WTC11 (cell line): Measurements from ENCODE around the gene EFHD2.

Experiments
- ATF3 ChIP-seq: sonication (generic); formaldehyde crosslinking; conservative IDR thresholded peaks from 2 replicates; pipeline ENCODE4 v1.8.1; 2022; ENCODE audit warnings: mild to moderate bottlenecking, missing genetic modification reagents
- CTCF ChIP-seq: fragments of 200-600 bp; IDR thresholded peaks from 2 replicates; pipeline ENCODE4 v1.8.0; 2022; ENCODE audit warnings: antibody characterized with exemption
- FOXP1 ChIP-seq: sonication (generic); formaldehyde crosslinking; IDR thresholded peaks from 2 replicates; pipeline ENCODE4 v1.8.0; 2022; ENCODE audit warnings: missing genetic modification reagents, mild to moderate bottlenecking, moderate library complexity, borderline replicate concordance
- KAT7 ChIP-seq: sonication (generic); formaldehyde crosslinking; IDR thresholded peaks from 2 replicates; pipeline ENCODE4 v1.8.1; 2023; ENCODE audit warnings: missing genetic modification reagents, mild to moderate bottlenecking, borderline replicate concordance
- NFE2L1 ChIP-seq: sonication (generic); formaldehyde crosslinking; IDR thresholded peaks from 2 replicates; pipeline ENCODE4 v1.8.1; 2023; ENCODE audit warnings: missing genetic modification reagents
- STAT6 ChIP-seq: sonication (generic); formaldehyde crosslinking; conservative IDR thresholded peaks from 2 replicates; pipeline ENCODE4 v1.8.1; 2023; ENCODE audit warnings: mild to moderate bottlenecking, low read depth, missing genetic modification reagents, moderate library complexity
- TEAD1 ChIP-seq: sonication (generic); formaldehyde crosslinking; IDR thresholded peaks from 2 replicates; pipeline ENCODE4 v1.8.0; 2022; ENCODE audit warnings: mild to moderate bottlenecking, missing genetic modification reagents
- ZMAT4 ChIP-seq: fragments of 250-450 bp; sonication (Bioruptor Pico); IDR thresholded peaks from 2 replicates; pipeline ENCODE4 v1.9.0; 2021; ENCODE audit warnings: mild to moderate bottlenecking
- ZNF232 ChIP-seq: sonication (generic); formaldehyde crosslinking; IDR thresholded peaks from 2 replicates; pipeline ENCODE4 v1.8.0; 2022; ENCODE audit warnings: mild to moderate bottlenecking, missing genetic modification reagents
- ZNF512 ChIP-seq: sonication (generic); formaldehyde crosslinking; IDR thresholded peaks from 2 replicates; pipeline ENCODE4 v1.8.1; 2022; ENCODE audit warnings: missing genetic modification reagents, borderline replicate concordance
- TF ChIP-seq, protein P1 (sequence below): sonication (generic); formaldehyde crosslinking; IDR thresholded peaks from 2 replicates; pipeline ENCODE4 v1.8.1; 2023; ENCODE audit warnings: mild to moderate bottlenecking, missing genetic modification reagents
- TF ChIP-seq, protein P2 (sequence below): sonication (generic); formaldehyde crosslinking; IDR thresholded peaks from 2 replicates; pipeline ENCODE4 v1.8.1; 2022; ENCODE audit warnings: low read depth, missing genetic modification reagents, borderline replicate concordance
- TF ChIP-seq, protein P3 (sequence below): sonication (generic); formaldehyde crosslinking; IDR thresholded peaks from 2 replicates; pipeline ENCODE4 v1.8.1; 2023; ENCODE audit warnings: mild to moderate bottlenecking, moderate library complexity, missing genetic modification reagents

- TF ChIP-seq CTCF (no peak), ATF3 (CRISPR knock-in tag) (no peak), FOXP1 (CRISPR knock-in tag) (no peak), STAT6 (CRISPR knock-in tag) (no peak), TEAD1 (CRISPR knock-in tag) (no peak), NFE2L1 (no peak), ZMAT4 (no peak), ZNF232 (CRISPR knock-in tag) (no peak), KAT7 (CRISPR knock-in tag) (no peak), ZNF512 (CRISPR knock-in tag) (no peak)
- TF ChIP-seq, protein P1, sequence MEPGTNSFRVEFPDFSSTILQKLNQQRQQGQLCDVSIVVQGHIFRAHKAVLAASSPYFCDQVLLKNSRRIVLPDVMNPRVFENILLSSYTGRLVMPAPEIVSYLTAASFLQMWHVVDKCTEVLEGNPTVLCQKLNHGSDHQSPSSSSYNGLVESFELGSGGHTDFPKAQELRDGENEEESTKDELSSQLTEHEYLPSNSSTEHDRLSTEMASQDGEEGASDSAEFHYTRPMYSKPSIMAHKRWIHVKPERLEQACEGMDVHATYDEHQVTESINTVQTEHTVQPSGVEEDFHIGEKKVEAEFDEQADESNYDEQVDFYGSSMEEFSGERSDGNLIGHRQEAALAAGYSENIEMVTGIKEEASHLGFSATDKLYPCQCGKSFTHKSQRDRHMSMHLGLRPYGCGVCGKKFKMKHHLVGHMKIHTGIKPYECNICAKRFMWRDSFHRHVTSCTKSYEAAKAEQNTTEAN (CRISPR knock-in tag): no peak
- TF ChIP-seq, protein P2, sequence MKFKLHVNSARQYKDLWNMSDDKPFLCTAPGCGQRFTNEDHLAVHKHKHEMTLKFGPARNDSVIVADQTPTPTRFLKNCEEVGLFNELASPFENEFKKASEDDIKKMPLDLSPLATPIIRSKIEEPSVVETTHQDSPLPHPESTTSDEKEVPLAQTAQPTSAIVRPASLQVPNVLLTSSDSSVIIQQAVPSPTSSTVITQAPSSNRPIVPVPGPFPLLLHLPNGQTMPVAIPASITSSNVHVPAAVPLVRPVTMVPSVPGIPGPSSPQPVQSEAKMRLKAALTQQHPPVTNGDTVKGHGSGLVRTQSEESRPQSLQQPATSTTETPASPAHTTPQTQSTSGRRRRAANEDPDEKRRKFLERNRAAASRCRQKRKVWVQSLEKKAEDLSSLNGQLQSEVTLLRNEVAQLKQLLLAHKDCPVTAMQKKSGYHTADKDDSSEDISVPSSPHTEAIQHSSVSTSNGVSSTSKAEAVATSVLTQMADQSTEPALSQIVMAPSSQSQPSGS (CRISPR knock-in tag): no peak
- TF ChIP-seq, protein P3, sequence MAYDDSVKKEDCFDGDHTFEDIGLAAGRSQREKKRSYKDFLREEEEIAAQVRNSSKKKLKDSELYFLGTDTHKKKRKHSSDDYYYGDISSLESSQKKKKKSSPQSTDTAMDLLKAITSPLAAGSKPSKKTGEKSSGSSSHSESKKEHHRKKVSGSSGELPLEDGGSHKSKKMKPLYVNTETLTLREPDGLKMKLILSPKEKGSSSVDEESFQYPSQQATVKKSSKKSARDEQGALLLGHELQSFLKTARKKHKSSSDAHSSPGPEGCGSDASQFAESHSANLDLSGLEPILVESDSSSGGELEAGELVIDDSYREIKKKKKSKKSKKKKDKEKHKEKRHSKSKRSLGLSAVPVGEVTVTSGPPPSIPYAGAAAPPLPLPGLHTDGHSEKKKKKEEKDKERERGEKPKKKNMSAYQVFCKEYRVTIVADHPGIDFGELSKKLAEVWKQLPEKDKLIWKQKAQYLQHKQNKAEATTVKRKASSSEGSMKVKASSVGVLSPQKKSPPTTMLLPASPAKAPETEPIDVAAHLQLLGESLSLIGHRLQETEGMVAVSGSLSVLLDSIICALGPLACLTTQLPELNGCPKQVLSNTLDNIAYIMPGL (CRISPR knock-in tag): no peak
Observed at GRCh38 chr1:15381805-15382204, 27.9 kb upstream of the EFHD2 start.
